GM13976 (cell line): ENCODE data around the gene OR11H12.
"Not testable (repeated sequence)": the region's sequence is repeated elsewhere in the genome, so short reads cannot be mapped to it uniquely, and the experiment has no call there.

Experiments used
- DNase-seq: peaks from one replicate; pipeline ENCODE4 v3.0.0; 2012; ENCODE audit warnings: low spot score
- in situ Hi-C: fragments of 300-500 bp; cut with MboI; formaldehyde crosslinking; loops from one replicate; pipeline ENCODE4 v1.12.0; 2022; ENCODE audit warnings: low sequenced_read_pairs, mixed read lengths, inconsistent platforms; ENCODE audit not compliant: unreplicated experiment

The OR11H12 gene

GRCh38 chr14:18600817-18601216, at the start of gene OR11H12:
TSS of gene OR11H12 (plus strand) at chr14:18601117. CDS start at chr14:18601117, 0 bp downstream.
- DNase-seq, in situ Hi-C loops: not testable (repeated sequence)

- DNase-seq, in situ Hi-C loops: not testable (repeated sequence)
These were observed 18.0 kb upstream of the OR11H12 start for GRCh38 chr14:18582908-18583307.

GRCh38 chr14:18626610-18627213, 25.8 kb downstream of the OR11H12 start:
- in situ Hi-C loops, DNase-seq: not testable (repeated sequence)

- DNase-seq, in situ Hi-C loops: not testable (repeated sequence)
These were observed 35.1 kb downstream of the OR11H12 start for GRCh38 chr14:18636066-18636465.

GRCh38 chr14:18638032-18638431, 37.1 kb downstream of the OR11H12 start:
- DNase-seq, in situ Hi-C loops: not testable (repeated sequence)

GRCh38 chr14:18638785-18639184, 37.9 kb downstream of the OR11H12 start:
- in situ Hi-C loops, DNase-seq: not testable (repeated sequence)

GRCh38 chr14:18646075-18646730, 45.3 kb downstream of the OR11H12 start:
- in situ Hi-C loops, DNase-seq: not testable (repeated sequence)
